AG08395 (cell line): ENCODE results near the gene RBP3.
"Not testable (repeated sequence)": the region's sequence is repeated elsewhere in the genome, so short reads cannot be mapped to it uniquely, and the experiment has no call there.

ENCODE experiments used
- DNase-seq: peaks from one replicate; pipeline ENCODE4 v3.0.0; 2012; ENCODE audit warnings: mixed read lengths, low spot score

The RBP3 gene

DNA sequence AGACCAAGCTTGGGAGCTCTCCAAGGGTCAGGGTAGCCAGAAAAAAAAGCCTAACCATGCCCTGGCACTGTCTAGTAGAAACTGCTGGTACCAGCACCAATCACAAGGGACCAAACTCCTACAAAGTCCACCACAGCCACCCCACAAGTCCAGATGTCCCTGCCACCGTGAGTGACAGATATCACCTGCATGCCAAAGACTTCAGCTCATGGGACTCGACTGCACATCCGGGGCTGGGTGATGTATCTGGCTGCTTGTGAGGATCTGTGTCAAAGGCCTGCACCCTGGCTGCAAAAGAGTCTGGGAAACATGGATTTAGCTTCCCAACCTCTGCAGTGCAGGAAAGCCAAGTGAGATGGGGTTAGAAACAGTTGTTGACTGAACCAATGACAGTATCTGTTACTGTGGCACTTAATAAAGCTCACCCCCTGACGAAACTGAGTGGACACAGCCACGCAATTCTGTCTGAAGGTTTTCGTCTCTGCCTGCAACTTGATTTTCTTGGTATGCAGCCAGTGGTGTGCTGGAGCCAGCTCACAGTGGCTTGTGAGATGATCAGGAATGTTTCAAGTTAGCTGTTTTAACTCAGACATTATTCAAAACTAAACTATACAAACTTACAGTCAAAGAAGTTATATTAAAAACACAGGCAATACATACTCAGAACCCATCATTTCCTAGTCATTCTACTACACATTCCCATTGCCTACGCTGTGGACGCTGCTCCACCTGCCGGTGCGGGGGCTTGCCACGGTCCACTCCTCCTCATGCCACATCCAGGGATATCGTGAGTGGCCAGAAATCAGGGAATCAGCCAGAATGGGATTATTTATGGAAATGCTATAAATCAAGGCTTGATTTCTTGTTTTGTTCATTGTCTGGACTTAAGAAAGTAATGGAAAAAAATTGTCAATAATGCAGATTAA is 26.7 kb downstream of the RBP3 start:
- peak; percentile 48 for DNase-seq

DNA sequence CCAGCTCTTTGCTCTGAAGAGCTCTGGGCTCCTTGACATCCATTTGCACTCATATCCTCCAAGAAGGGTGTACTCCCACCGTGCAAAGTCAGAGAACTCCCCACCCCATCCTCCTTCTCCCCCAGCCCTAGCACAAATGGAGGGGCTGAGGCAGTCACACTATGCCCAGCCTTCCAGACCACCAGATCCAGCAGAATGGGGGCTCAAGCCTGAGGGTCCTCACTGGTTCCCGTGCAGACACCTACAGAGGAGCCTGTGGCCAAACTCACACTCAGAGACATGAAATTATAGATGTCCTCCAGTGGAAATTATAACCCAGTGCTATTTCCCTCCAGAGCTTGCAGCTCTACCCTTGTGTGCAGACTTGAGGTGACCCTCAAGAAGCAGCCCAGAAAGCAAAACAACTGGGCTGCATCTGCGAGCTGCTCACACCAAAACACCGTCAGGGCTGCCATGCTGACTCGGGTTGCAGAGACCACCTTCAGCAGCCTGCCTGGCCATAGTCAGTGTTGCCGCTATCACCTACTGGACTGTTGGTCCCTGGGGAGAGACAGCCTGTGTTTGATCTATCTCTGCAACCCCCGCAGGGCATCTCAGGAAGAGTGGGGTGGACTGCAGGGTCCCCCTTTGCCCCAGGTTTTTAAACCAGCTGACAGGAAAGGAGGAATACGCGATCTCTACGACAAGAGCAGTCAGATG is 28.5 kb downstream of the RBP3 start:
- no peak for DNase-seq

DNA sequence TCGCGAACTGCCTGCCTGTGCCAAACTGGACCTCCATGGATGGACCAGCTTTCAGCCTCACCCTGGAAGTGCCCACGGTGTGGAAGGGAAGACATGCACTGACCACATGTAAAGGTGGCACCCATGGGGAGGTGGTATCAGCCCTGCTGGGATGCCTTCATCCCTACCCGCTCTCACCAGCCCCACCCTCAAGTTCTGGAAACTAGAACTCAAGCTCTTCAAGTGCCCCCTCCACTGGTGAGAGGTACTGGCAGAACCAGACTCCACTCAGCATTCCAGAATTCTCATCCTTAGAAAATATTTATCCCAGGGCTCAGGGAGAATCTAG is 30.0 kb downstream of the RBP3 start:
- DNase-seq = no peak

DNA sequence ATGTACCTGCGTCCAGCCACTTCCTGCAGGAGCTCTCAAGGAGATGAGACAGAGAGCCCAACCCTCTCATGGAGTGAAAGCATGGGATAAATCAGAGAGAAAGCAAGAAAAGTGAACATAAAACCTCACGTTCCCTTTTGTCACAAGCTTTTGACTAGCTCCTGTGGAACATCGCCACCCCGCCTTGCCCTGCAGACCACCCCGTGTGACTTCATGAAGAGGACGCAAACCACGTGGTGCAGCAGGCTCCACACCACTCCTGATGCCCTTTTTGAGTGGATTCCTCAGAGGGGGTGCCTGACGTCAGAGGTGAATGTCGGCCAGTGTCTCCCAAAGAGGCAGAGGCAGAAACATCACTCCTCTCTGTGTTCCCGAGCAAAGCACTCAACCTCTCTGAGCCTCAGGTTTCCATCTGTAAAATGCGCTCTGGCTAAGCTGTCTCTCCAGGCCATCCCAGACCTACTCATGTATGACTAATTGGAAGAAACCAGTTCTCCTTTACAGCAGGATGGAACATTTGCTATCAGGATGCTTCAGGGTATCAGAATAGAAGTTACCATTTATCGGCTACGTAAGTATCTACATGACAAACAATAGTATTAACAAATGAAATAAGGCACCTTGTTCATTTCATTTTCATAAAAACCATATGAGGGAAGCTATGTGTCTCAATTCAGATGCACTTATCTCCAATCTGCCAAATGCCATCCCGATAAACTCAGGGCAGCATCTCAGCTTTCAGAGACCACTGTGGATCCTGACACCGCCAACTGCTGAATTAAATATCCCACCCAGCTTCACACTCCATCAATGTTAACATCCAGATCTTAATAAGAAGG is 30.7 kb downstream of the RBP3 start:
- DNase-seq = no peak

DNA sequence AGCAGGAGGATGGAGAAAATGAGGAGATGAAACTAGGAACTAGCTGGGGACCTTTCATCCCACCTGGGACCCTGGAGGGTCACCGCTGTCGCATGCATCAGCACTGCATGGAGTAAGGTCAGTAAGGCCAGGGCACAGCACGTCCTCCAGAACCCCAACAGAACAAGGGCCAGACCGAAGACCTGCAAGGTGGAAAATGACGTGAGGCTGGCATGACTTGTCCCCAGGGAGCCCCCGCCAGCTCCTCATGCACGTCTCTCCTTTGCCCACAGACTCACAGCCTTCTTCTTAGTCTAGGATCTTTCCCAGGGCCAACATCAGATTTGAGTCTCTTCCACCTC is 31.3 kb downstream of the RBP3 start:
- DNase-seq = no peak

DNA sequence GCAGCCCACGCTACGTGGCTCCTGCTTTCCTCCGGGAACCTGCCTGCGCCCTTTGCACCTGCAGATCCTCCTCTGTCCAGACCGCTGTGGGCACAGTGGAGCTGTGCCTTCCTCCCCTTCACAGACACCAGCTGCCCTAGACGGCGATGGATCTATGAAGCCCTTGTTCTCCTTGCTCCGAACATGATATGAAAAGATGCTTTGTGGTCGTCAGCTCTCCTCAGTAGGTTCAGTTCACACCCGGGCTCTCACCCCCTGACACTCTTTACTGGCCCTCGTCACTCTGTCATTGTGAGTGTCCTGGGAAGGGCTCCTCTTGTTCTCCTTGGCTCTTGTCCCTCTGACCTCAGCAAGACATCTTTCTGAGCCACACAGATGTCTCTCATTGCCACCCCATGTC is 31.7 kb downstream of the RBP3 start:
- DNase-seq = no peak

DNA sequence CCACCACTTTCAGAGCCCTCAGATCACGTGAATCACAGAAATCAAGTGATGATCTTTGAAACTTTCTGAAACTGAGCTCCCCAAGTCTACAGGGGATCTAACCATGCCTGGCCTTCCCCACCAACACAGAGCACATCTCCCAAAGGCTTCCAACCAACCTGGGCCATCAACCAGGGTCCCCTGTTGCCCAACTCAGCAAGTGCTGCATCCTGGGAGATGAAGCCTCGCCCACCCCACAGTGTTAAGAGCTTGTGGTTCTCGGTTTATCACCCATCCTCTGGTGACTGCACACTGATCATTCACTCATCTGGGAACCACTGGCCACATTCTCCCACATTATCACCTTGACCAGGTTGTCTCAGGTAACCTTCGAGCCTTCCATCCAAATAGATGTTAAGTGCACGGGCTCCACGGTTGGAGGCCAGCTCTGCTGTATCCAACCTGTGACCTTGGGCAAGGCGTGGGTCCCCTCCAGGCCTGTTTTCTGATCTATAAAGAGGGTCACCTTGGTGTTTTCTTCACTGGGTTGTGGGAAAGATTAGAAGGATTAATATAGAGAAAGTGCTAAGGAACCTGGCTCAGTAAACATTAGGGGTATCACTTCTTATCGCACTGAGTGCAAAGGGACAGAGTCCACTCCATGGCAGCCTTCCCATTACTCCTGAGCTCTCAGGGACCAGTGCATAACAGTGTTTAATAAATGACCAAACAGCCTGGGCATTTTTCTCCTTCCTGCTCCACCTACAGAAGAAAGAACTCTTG is 32.4 kb downstream of the RBP3 start:
- no peak for DNase-seq

DNA sequence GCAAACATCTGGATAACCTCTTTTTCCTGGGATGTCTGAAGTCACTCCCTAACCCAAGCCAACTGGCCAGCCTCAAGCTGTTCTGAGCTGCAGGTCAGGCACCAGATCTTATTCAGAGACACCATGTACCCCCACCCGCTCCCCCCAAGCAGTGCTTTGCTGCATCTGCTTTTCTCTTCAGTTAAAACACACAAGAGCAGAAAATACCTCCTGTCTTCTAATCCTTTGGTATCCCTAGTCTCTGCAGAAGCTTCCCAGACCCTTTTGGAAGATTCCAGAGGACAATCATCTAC is 32.9 kb downstream of the RBP3 start:
- DNase-seq = no peak

DNA sequence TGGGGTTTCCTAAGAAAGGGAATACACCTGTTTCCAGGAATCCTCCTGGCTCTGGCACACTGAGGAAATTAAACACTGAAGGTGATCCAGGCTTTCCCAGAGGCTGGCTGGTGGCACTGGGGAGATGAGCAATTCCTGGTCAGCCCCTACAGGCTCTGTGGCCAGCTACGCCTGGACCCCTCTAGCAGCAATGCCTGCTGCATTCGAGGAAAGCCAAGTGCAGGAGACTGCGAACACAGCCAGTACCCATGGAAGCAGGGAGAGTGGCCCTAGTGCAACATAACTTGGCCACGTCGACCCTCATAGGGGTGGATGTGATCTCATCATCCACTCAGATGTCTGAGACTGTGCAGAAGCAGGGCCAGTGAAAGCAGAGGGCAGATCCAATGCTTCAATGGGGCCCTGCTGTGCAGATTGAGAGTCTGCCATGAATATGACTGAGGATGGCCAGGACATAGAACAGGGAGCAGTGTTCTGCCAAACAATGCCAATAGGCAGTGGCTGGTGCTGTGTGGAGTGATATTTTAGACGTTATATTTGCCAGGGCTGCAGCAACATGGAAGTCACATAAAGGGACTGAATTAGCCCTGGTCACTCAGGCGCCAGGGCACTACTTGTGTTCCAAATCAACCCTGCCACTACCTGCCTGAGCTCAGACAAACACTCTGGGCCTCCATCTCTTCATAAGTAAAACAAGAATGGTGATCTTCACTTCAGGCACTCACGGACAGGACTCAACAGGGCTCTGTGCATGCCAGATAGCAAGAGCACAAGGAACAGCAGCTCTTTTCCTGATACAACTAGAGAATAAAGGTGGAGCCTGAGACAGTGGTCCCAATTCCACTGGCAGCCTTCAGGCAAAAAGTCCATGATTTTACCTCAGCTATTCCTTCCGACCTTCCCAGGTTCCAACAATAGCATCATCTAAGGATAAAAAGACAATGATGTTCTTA is 33.5 kb downstream of the RBP3 start:
- no peak for DNase-seq

DNA sequence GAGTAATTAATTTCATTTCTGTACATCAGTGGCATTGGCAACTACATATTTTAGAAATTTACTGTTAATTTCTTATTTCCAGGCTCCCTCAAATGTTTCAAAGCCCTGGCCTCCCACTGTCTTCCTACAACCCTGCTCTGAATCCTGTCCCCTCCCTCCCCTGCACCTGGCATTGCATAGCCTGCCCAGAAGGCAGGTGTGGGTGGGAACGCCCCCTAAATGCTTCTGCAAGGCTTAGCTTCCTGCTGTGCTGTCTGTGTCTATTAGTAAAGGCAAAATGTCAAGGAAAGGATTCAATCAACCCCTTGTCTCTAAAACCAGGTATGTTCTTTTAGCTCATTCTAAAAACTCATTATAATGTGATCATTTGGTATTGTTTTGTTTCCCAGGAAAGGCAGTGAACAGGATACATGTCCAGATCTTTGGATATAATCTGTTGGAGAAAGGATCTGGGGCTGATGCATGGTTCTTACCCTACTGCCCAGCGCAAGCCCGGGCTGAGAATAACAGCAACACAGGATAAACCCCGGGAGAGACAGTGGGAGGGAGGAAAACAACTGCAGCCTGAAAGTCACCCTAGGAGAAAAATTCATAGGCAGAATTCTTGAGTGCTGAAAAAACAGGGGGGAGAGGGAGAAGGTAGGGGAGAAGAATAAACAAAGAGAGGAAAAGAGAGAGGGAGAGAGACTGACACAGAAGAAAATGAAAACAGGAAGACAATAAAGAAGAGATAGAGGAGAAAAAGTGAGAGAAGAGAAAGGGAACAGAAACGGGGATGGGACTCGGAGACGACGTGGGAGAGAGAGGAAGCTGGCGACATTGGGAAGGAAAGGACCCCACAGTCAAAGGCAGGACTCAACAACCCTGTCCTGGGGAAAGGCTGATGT is 35.3 kb downstream of the RBP3 start:
- DNase-seq = no peak

DNA sequence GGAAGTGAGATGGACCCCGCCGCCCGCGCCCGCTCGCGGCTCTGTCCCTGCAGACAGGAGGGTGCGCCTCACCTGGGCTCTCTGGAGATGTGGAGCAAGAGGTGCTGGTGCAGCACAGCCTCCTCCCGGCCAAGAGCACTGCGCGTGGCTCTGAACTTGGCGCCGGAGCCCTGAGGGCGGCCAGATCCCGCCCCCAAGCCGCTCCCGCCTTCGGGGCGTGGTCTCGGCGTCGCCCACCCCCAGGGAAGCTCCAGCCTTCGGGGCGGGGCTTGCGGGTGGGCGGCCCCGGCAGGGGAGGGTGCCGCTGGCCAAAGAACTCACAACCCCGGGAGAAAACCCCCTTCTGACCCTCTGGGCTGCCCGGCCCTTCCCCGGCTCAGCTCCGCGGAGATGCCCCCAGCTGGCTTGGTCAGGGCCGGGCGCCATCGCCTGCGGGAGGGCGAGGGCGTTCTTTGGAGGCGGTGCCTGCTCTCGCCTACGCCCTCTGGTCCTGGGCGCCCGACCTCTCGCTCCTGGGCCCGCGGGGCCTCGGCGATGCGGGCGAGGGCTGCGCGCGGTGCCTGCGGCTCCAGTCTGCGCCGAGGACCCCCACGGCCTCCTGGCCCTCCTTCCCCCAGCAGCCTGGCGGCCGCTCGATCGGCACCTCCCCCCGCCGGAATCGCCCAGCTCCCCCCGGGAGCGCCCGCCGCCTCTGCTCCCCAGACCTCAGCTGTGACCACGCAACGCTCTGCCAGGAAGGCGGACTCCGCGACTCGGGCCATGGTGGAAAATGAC is 36.2 kb downstream of the RBP3 start, which contains the start of gene ZNF488:
Gene ZNF488, minus strand, starts transcription at position 146 of the 774 bp plus-strand sequence. CDS start 15,464 bp downstream, outside the sequence.
- DNase-seq = peak; percentile 97

DNA sequence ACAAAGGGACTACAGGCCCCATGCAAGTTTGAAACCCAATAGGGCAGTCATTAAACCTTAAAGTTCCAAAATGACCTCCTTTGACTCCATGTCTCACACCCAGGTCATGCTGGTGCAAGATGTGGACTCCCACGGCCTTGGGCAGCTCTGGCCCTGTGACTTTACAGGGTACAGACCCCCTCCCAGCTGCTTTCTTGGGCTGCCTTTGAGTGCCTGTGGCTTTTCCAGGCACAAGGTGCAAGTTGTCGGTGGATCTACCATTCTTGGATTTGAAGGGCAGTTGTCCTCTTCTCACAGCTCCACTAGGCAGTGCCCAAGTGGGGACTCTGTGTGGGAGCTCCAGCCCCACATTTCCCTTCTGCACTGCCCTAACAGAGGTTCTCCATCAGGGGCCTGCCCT is 37.9 kb downstream of the RBP3 start:
- not testable (repeated sequence) for DNase-seq

DNA sequence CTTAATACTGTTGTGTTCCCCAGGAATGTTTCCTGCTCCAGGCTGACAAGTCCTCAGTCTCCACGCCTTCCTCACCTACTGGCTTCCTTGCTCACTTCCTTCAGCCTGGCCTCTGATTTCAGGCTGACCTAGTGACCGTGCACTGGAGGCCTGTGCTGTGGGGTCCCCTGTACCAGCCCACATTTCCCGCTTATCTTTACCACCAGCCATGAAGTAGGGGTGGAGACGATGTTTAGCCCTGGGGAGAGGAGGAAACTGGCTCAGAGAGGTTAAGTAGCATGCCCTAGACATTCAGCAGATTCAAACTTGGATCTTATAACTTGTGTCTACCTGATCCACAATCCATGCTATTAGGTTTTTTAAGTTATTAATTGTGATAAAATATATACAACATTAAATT is 40.7 kb downstream of the RBP3 start:
- DNase-seq = no peak

DNA sequence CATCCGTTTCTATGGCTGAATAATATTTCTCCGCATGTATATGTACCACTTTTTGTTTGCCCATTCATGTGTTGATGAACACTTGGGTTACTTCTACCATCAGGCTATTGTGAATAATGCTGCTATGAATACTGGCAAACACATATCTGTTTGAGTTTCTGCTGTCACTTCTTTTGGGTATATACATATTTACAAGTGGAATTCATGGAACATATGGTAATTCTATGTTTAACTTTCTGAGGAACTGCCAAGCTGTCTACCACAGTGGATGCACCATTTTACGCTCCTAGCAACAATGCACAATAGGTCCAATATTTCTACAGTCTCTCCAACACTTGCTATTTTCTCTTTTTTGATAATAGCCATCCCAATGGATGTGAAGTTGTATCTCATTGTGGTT is 41.5 kb downstream of the RBP3 start:
- no peak for DNase-seq

DNA sequence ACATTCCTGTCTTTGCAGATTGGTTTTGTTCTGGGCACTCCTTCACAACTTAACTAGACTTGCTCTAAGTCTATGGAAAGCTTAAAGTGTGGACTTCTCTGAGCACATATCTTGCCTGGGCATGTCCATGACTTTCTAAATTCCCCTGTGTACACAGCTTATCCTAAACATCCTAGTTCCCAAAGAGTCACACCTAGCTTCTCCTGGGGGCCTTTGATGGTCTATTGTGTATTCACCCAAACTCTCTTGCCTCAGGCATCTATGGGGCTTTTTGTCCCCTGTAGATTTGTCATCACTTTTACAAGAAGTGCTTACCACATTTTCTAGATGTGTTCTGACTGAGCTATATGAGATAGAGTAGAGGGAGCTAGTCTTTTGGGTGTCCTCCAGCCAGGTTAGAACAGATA is 48.2 kb downstream of the RBP3 start:
- no peak for DNase-seq

DNA sequence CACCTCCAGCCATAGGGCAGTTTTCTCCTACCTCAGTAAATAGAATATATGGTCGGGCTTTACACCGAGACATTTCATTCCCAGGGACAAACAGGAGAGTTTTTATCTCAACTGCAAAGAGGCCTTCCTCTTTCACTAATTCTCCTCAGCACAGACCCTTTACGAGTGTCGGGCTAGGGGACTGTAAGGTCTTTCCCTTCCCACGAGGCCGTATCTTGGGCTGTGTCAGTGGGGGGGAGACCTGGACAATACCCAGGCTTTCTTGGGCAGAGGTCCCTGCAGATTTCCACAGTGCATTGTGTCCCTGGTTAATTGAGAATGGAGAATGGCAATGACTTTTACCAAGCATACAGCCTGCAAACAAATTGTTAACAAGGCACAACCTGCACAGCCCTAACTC is 49.1 kb downstream of the RBP3 start:
- DNase-seq = no peak

DNA sequence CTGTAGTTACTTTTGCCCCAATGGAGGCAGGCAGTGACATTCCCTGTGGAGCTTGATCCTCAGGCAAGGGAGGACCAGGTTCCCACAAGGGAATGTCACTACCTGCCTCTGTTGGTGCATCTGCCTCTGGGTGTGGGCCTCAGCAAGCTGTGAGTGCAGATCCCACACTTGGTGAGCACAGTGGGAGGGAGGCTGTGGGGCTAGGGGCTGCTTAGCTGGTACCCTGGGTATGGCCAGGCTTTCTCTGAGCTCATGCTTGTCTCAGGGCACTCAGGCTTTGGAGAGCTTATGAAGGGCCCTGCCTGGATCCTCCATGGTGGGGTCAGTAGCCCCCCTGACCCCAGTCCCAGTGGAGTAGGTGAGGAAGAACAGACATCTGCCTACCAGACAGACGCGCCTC is 52.1 kb downstream of the RBP3 start:
- DNase-seq = no peak

DNA sequence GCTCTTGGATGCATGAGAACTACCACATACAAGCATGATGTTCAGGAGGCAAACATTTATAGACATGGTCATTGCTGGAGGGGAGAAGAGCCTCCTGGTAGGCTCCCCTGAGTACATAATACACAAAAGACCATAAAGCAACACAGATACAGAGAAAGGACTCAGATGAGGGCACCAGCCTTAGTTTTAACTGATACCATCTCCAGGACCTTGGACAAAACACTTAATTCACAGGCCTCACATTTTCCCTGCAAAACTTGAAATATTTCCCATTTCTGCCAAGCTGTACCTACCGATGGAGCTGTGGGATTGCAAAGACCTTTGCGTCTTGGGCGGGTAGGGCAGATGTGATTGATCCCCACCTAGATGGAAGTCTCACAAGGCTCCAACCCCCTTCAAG is 52.6 kb downstream of the RBP3 start:
- no peak for DNase-seq

DNA sequence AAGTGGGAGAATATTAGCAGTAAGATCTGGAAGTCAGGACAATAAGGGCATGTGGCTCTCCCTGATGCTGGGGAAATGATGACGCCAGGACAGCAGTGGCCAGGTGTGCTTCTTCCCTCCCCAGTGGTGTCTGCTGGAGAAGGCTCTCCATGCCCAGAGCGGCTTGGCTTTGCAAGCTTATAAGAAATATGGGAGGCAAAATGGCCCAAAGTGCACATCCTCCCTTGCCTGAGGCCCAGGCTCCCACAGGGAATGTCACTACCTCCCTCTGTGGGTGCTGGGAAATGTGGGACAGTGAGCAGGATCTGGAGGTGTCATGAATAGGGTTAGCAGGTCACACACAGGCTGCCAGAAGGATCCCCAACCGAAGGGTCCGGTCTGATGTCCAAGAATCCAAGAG is 53.0 kb downstream of the RBP3 start:
- DNase-seq = no peak
